ENCODE results near the gene CBX2.
"Not testable (repeated sequence)": the region's sequence is repeated elsewhere in the genome, so short reads cannot be mapped to it uniquely, and the experiment has no call there.

Gene CBX2

DNA sequence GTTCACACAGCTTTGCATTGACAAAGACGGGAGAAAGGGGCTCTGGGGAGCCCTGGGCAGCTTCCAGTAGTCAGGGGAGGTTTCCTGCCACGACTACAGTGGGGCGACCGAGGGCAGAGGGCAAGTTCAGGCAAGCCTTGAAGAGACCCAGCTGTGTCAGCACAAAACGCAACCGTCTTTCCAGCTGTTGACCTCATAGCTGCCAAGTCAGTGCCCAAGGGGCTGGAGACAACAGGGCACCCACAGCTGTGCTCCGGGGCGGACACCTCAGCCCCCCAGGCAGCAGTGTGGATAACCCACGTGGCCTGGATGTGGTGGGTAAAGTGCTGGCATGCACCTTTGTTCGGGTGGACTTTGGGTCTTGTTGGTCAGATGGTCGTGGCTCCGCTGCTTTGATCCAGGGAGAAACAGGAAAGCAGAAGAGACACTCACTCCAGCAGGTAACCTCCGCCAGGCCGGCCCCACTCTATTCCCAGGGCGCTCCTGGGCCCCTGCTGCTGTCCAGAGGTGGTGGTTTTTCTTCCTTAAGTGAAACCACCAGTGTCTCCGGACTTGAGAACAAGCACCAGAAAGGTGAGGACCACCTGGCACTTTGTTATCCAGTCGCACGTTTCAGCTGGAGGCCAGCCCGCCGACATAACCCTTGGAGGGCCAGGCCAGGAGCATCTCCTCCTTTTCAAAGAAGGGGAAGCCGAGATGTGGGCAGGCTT, 17.6 kb upstream of the CBX2 start:
- Histone ChIP-seq H3K4me1 (ENCODE audit: control insufficient read depth, insufficient read depth, low read length) (no peaks in the 10 kb centered on the region), H3K9me3 (ENCODE audit: control insufficient read depth, low read length) (no peaks in the 10 kb centered on the region), H3K36me3 (ENCODE audit: control insufficient read depth, insufficient read depth, low read length) (no peaks in the 10 kb centered on the region), H3K4me3 (ENCODE audit: low read length) (no peak overlapping the region), H3K27me3 (ENCODE audit: control insufficient read depth, insufficient read depth, low read length) (no peaks in the 10 kb centered on the region), H3K9ac (ENCODE audit: low read length) (no peak overlapping the region)

DNA sequence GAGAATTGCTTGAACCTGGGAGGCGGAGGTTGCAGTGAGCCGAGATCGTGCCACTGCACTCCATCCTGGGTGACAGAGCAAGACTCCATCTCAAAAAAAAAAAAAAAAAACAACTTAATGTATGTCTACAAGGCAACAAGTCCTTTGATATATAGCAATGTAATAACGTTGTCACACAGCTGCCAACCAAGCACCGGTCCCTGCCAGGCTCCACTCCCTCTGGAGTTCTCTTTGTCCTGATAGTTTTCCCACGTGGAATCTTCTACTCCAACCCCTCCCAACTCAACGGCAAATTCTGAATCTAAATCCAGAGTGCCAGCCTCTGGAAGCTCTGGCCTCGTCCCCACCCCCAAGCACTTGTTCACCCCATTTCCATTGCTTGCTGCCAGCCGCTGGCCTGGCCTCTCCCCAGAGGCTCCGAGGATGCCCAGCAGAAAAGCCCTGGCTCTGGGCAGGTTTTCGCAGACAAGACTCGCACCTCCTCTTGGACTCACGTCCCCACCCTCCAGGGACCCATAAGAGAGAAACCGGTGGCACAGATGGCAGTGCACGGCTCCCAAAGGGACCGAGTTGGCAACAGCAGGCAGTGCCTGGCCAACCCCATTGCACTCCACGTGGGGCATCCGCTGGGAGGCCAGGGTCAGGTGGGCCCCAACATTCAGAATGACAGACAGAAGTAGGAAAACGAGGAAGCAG, 15.9 kb upstream of the CBX2 start:
- Histone ChIP-seq H3K9me3 (ENCODE audit: control insufficient read depth, low read length) (no peaks in the 10 kb centered on the region), H3K27me3 (ENCODE audit: control insufficient read depth, insufficient read depth, low read length) (no peaks in the 10 kb centered on the region), H3K36me3 (ENCODE audit: control insufficient read depth, insufficient read depth, low read length) (no peaks in the 10 kb centered on the region), H3K4me3 (ENCODE audit: low read length) (no peak overlapping the region), H3K9ac (ENCODE audit: low read length) (no peak overlapping the region), H3K4me1 (ENCODE audit: control insufficient read depth, insufficient read depth, low read length) (no peaks in the 10 kb centered on the region)

DNA sequence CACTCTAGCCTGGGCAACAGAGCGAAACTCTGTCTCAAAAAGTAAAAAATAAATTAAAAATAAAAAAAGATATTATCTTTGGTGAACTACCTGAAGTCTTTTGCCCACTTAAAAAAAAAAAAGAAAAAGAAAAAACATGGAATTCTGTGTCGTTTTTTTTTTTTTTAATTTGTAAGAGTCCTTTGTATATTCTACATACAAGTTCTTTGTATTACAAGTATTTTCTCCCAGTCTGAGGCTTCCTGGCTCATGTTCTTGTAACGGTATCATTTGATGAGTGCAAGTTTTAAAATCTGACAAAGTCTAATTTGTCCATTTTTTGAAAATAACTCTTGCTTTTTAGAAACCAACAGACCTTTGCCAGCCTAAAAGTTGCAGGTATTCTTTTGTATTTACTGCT, 12.2 kb upstream of the CBX2 start:
- no peaks in the 10 kb centered on the region for H3K36me3 ChIP-seq (ENCODE audit: control insufficient read depth, insufficient read depth, low read length)
- no peaks in the 10 kb centered on the region for H3K9me3 ChIP-seq (ENCODE audit: control insufficient read depth, low read length)
- no peak overlapping the region for H3K4me3 ChIP-seq (ENCODE audit: low read length)
- H3K27me3 ChIP-seq (ENCODE audit: control insufficient read depth, insufficient read depth, low read length) = peaks cover 13% of the 10 kb centered on the region
- no peaks in the 10 kb centered on the region for H3K4me1 ChIP-seq (ENCODE audit: control insufficient read depth, insufficient read depth, low read length)
- H3K9ac ChIP-seq (ENCODE audit: low read length) = no peak overlapping the region

DNA sequence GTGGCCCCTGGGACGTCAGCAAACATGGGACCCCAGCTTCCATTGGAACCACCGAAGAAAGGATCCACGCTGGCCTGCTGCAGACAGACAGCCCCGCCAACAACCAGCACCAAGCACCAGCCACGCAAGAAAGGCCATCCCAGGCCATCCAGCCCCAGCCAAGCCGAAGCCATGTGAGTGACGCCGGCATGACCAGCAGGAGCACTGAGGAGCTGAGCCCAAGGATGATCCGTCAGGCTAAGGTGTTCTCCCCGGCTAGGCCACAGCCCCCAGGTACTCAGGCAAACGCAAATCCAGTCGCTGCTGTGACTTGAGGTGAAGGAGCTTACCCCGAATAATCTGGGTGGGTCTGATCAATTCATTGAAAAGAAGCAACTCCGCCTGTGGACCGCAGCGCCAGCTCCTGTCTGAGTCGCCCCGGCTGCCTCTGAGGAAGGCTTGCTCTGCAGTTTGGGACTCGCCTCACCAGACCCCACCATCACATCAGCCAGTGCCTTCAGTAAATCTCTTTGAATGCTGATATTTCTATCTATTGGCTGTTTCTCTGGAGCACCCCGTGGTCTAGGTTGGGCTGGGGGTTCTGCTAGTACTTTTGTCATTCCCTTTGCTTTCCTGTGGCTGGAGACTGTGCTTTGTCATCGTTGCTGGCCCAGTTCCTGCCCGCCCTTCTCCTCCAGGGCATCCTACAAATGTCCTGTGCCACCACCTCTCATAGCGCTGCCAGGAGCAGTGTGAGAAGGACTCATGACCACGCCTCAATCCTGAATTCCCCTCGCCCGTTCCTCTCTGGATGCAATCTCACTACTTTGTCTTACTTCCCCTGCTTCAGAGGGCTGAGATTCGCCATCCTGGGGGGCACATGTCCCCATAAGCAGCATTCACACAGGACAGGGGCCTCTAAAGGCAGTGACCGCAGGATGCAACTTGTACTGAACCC, 8.1 kb upstream of the CBX2 start:
- Histone ChIP-seq H3K4me3 (ENCODE audit: low read length) (no peak overlapping the region), H3K9me3 (ENCODE audit: control insufficient read depth, low read length) (no peaks in the 10 kb centered on the region), H3K36me3 (ENCODE audit: control insufficient read depth, insufficient read depth, low read length) (no peaks in the 10 kb centered on the region), H3K4me1 (ENCODE audit: control insufficient read depth, insufficient read depth, low read length) (no peaks in the 10 kb centered on the region), H3K27me3 (ENCODE audit: control insufficient read depth, insufficient read depth, low read length) (peaks cover 43% of the 10 kb centered on the region), H3K9ac (ENCODE audit: low read length) (no peak overlapping the region)

DNA sequence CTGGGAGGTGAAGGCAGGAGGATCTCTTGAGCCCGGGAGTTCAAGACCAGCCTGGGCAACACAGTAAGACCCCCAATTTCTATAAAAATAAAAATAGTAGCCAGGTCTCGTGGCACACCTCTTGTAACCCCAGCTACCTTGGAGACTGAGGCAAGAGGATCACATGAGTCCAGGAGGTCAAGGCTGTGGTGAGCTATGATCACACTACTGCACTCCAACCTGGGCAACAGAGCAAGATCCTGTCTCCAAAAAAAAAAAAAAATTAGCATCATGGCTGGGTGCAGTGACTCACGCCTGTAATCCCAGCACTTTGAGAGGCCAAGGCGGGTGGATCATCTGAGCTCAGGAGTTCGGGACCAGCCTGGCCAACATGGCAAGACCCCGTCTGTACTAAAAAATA, 6.7 kb upstream of the CBX2 start:
- Histone ChIP-seq H3K27me3 (ENCODE audit: control insufficient read depth, insufficient read depth, low read length) (peaks cover 58% of the 10 kb centered on the region), H3K9ac (ENCODE audit: low read length) (no peak overlapping the region), H3K4me1 (ENCODE audit: control insufficient read depth, insufficient read depth, low read length) (no peaks in the 10 kb centered on the region), H3K4me3 (ENCODE audit: low read length) (no peak overlapping the region), H3K36me3 (ENCODE audit: control insufficient read depth, insufficient read depth, low read length) (no peaks in the 10 kb centered on the region), H3K9me3 (ENCODE audit: control insufficient read depth, low read length) (no peaks in the 10 kb centered on the region)

DNA sequence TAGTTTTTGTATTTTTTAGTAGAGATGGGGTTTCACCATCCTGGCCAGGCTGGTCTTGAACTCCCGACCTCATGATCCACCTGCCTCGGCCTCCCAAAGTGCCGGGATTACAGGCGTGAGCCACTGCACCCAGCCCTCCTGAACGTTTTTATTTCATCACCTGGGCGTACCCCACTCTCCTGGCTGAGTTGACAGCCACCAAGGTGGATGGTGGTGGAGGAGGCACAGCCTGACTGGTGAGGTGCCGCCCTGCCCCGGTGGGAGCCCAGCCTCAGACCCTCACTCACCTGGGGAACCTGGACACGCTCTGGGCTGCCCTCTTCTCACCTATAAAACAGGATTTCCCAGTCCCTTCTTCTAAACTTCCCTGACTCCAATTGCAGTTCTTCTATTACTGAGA, 5.2 kb upstream of the CBX2 start:
- peaks cover 71% of the 10 kb centered on the region for H3K27me3 ChIP-seq (ENCODE audit: control insufficient read depth, insufficient read depth, low read length)
- not testable (repeated sequence) for H3K36me3 ChIP-seq (ENCODE audit: control insufficient read depth, insufficient read depth, low read length); H3K9me3 ChIP-seq (ENCODE audit: control insufficient read depth, low read length); H3K9ac ChIP-seq (ENCODE audit: low read length); H3K4me3 ChIP-seq (ENCODE audit: low read length); H3K4me1 ChIP-seq (ENCODE audit: control insufficient read depth, insufficient read depth, low read length)

DNA sequence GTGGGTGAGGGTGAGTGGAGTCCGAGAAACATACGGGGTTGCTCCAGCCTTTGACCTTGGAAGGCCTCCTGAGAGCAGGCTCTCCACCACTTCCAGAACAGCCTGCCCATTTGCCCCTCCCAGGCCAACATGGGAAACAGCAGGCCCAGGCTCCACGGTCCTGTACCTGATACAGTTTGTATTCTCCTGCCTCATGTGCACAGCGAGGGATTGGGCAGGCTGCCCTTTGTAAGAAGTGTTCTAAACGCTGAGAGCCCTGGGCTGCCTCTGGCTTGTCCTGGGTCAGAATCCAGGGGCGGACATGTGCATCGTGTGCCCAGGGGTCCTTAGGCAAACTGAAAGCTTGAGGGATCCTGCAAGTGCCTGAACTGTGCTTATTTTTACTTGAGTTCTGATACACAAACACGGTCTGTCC, 3.4 kb upstream of the CBX2 start:
- Histone ChIP-seq H3K9me3 (ENCODE audit: control insufficient read depth, low read length) (no peaks in the 10 kb centered on the region), H3K4me3 (ENCODE audit: low read length) (no peak overlapping the region), H3K4me1 (ENCODE audit: control insufficient read depth, insufficient read depth, low read length) (peaks cover 16% of the 10 kb centered on the region), H3K36me3 (ENCODE audit: control insufficient read depth, insufficient read depth, low read length) (no peaks in the 10 kb centered on the region), H3K27me3 (ENCODE audit: control insufficient read depth, insufficient read depth, low read length) (peaks cover 78% of the 10 kb centered on the region), H3K9ac (ENCODE audit: low read length) (no peak overlapping the region)

DNA sequence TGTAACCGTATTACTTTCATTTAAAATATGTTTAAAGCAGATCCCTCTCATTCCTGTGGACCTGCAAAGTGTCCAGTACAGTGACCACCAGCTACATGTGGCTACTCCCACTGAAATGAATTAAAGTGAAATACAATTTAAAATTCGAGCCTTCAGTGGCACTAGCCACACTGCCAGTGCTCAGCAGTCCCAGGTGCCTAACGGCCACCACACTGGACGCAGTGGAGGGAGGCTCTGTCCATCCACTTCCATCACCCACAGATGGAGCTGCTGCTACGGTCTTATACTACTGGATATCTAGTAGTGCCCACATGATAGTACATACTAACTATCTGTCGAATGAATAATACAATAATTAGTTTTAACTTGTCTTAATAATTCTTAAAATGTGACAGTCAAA, 2.3 kb upstream of the CBX2 start:
- H3K27me3 ChIP-seq (ENCODE audit: control insufficient read depth, insufficient read depth, low read length) = peaks cover 77% of the 10 kb centered on the region
- no peak overlapping the region for H3K9ac ChIP-seq (ENCODE audit: low read length)
- H3K4me1 ChIP-seq (ENCODE audit: control insufficient read depth, insufficient read depth, low read length) = peaks cover 16% of the 10 kb centered on the region
- H3K36me3 ChIP-seq (ENCODE audit: control insufficient read depth, insufficient read depth, low read length) = no peaks in the 10 kb centered on the region
- no peak overlapping the region for H3K4me3 ChIP-seq (ENCODE audit: low read length)
- H3K9me3 ChIP-seq (ENCODE audit: control insufficient read depth, low read length) = no peaks in the 10 kb centered on the region

DNA sequence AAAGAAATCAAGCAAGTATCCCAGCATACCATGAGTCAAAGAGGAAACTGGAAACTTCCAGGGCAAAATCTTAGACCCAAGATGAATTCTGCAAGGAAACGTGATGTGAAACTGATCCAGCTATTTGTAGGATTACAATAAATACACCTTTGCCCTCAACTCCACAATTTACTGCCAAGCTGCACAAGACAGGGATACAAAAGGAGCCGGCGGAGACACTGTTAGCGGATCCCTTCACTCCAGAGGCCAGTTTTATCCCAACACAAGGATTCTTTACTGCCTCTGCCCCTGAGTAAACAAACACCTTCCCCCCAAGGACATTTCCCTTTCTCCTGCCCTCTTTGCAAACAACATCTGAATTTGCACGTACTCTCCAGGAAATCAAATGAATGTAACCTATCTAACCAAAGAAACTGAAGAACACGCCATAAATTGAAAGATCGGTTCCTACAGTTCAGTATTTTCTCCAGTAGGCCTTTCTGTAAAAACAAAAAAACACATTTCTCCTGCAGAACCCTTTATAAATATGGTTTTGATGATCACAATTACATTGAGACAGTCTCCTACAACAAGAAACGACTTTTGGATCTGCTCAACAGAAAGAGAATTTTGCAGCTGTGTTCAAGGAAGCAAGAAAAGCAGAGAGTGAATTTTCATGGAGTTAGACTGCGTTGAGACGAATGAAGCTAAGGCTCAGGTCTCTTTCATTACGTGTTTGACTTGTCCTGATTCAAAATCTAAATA, 1.4 kb upstream of the CBX2 start:
- H3K9me3 ChIP-seq (ENCODE audit: control insufficient read depth, low read length) = no peaks in the 10 kb centered on the region
- H3K4me1 ChIP-seq (ENCODE audit: control insufficient read depth, insufficient read depth, low read length) = peaks cover 16% of the 10 kb centered on the region
- H3K9ac ChIP-seq (ENCODE audit: low read length) = no peak overlapping the region
- no peaks in the 10 kb centered on the region for H3K36me3 ChIP-seq (ENCODE audit: control insufficient read depth, insufficient read depth, low read length)
- H3K27me3 ChIP-seq (ENCODE audit: control insufficient read depth, insufficient read depth, low read length) = peaks cover 74% of the 10 kb centered on the region
- no peak overlapping the region for H3K4me3 ChIP-seq (ENCODE audit: low read length)

DNA sequence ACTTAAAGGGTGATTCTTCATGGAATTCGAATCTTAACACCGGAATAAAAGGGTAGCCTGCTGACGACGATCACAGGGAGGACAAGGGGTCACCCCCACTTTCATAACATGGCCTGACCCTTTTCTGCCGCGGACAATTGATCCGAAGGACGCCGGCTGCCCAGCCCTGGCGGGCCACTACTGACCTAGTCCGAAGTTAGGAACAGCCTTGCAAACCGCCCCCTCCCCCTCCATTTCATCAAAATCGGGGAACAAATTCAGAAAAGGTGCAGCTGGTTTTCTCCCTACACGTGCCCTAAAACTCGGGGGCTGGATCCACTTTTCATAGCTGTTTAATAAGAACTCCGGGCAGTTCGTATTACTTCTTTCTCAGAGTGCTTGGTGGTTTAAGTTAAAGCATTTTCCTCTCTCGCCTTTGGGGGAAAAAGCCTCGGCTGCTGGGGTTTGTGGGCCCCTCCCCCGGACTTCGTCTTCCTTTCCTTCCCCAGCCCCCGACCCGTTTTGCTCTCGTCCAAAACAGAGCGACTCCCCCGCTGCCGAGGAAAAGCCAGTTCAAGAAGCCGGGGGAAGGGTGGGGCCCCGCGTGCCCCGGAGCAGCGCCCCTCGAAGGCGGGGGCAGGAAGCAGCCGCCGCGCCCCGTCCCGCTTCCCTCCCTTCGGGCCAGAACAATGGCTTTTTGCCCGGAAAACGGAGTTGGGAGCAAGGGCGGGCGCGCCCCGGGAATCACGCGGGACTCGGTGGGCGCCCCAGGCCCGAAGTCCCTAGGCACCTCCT, 641 bp upstream of the CBX2 start:
- Histone ChIP-seq H3K4me1 (ENCODE audit: control insufficient read depth, insufficient read depth, low read length) (peaks cover 16% of the 10 kb centered on the region), H3K9me3 (ENCODE audit: control insufficient read depth, low read length) (no peaks in the 10 kb centered on the region), H3K27me3 (ENCODE audit: control insufficient read depth, insufficient read depth, low read length) (peaks cover 74% of the 10 kb centered on the region), H3K4me3 (ENCODE audit: low read length) (no peak overlapping the region), H3K36me3 (ENCODE audit: control insufficient read depth, insufficient read depth, low read length) (no peaks in the 10 kb centered on the region), H3K9ac (ENCODE audit: low read length) (no peak overlapping the region)

DNA sequence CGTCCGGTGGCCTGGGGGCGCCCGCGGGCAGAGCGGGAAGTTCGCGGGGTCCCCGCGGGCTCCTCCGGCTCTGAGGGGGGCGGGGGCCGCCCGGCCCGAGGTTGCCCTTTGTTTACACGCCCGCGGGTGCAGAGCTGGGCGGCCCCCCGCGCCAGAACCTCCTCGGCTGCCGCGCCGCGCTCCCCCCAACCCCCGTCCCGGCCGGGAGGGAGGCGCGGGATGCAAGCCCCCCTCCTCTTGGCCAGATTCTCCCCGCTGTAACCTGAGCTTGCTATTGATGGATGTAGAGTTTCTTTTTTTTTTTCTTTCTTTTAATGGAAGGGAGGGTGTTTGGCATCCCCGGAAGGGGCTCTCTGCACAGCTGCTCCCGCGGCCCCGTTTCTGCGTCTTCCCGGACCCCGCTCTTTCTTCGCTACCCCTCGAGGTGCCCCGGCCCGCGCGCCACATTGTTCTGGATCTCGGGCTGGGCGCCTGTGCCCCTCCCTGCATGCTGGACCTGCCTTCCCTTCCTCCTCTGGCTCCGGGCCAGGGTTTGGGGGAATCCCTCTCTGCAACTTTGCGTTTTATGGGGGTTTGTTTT, 646 bp downstream of the CBX2 start:
- Histone ChIP-seq H3K4me1 (ENCODE audit: control insufficient read depth, insufficient read depth, low read length) (peaks cover 16% of the 10 kb centered on the region), H3K9me3 (ENCODE audit: control insufficient read depth, low read length) (no peaks in the 10 kb centered on the region), H3K27me3 (ENCODE audit: control insufficient read depth, insufficient read depth, low read length) (peaks cover 66% of the 10 kb centered on the region), H3K4me3 (ENCODE audit: low read length) (no peak overlapping the region), H3K36me3 (ENCODE audit: control insufficient read depth, insufficient read depth, low read length) (no peaks in the 10 kb centered on the region), H3K9ac (ENCODE audit: low read length) (no peak overlapping the region)

All from mucosa of stomach (tissue), 1 donor.